ENCODE measurements around the gene CIBAR2.

Gene CIBAR2

DNA sequence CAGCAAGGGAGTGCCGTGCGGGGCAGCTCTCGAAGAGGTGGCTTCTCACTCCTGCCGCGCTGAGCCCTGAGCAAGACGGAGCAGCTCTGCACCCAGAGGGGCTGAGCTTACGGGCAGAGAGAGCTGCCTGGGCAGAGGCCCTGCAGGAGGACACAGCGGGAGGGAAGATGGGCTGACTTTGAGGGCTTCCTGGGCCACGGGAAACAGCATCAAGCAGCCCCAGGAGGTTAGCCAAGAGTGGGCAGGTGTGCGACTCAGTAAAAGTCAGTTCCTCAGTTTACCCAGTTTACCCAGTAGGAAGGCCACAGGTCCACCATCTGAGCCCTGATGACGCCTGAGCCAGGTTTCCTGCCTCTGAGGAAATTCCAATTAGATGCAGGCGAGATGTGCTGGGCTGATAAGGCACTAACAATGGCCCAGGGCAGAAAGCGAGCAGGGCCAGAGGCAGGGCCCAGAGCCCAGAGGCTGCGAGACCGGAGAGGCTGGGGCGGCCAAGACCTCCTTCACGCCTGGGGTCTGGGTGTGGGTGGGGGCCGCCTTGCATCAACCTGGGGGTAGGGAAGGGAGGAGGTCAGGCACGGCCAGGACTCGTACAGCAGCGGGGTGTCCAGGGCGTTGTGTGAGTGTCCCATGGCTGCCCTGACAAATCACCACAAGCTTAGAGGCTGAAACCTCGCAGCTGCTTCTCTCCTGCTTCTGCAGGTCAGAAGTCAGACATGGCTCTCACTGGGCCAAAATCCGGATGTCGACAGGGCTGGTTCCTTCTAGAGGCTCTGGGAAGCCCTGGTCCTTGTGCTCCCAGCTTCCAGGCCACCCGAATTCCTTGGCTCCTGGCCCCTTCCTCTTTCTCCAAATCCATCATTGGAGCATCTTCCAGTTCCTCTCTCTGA lies 32.0 kb upstream of the CIBAR2 start:
- no peak overlapping the region for H3K27ac ChIP-seq (ENCODE audit: low read depth, low read length)
- no peaks in the 10 kb centered on the region for H3K79me2 ChIP-seq (ENCODE audit: control insufficient read depth, insufficient read depth, low read length, unreplicated experiment)
- H3K27me3 ChIP-seq (ENCODE audit: insufficient read depth, low read length): no peaks in the 10 kb centered on the region
- H2AFZ ChIP-seq (ENCODE audit: low read length, unreplicated experiment): no peak overlapping the region
- H3K4me3 ChIP-seq (ENCODE audit: low read depth, low read length): no peak overlapping the region
- H3K36me3 ChIP-seq (ENCODE audit: insufficient read depth, low read length): no peaks in the 10 kb centered on the region
- H3K4me1 ChIP-seq (ENCODE audit: control insufficient read depth, insufficient read depth, low read length, unreplicated experiment): no peaks in the 10 kb centered on the region

- Histone ChIP-seq H3K36me3 (ENCODE audit: insufficient read depth, low read length) (no peaks in the 10 kb centered on the region), H3K79me2 (ENCODE audit: control insufficient read depth, insufficient read depth, low read length, unreplicated experiment) (no peaks in the 10 kb centered on the region), H2AFZ (ENCODE audit: low read length, unreplicated experiment) (no peak overlapping the region), H3K27ac (ENCODE audit: low read depth, low read length) (no peak overlapping the region), H3K27me3 (ENCODE audit: insufficient read depth, low read length) (no peaks in the 10 kb centered on the region), H3K4me1 (ENCODE audit: control insufficient read depth, insufficient read depth, low read length, unreplicated experiment) (peaks cover 4% of the 10 kb centered on the region), H3K4me3 (ENCODE audit: low read depth, low read length) (no peak overlapping the region)
Observed at GRCh38 chr16:85142771-85143211, 30.5 kb upstream of the CIBAR2 start.

GRCh38 chr16:85142129-85142513 lies 29.8 kb upstream of the CIBAR2 start:
- peaks cover 6% of the 10 kb centered on the region for H3K4me1 ChIP-seq (ENCODE audit: control insufficient read depth, insufficient read depth, low read length, unreplicated experiment)
- no peaks in the 10 kb centered on the region for H3K79me2 ChIP-seq (ENCODE audit: control insufficient read depth, insufficient read depth, low read length, unreplicated experiment)
- no peaks in the 10 kb centered on the region for H3K36me3 ChIP-seq (ENCODE audit: insufficient read depth, low read length)
- no peak overlapping the region for H3K4me3 ChIP-seq (ENCODE audit: low read depth, low read length)
- no peaks in the 10 kb centered on the region for H3K27me3 ChIP-seq (ENCODE audit: insufficient read depth, low read length)
- no peak overlapping the region for H2AFZ ChIP-seq (ENCODE audit: low read length, unreplicated experiment)
- H3K27ac ChIP-seq (ENCODE audit: low read depth, low read length): no peak overlapping the region

- Histone ChIP-seq H3K4me3 (ENCODE audit: low read depth, low read length) (no peak overlapping the region), H3K79me2 (ENCODE audit: control insufficient read depth, insufficient read depth, low read length, unreplicated experiment) (no peaks in the 10 kb centered on the region), H3K27me3 (ENCODE audit: insufficient read depth, low read length) (no peaks in the 10 kb centered on the region), H3K36me3 (ENCODE audit: insufficient read depth, low read length) (no peaks in the 10 kb centered on the region), H2AFZ (ENCODE audit: low read length, unreplicated experiment) (no peak overlapping the region), H3K4me1 (ENCODE audit: control insufficient read depth, insufficient read depth, low read length, unreplicated experiment) (peaks cover 8% of the 10 kb centered on the region), H3K27ac (ENCODE audit: low read depth, low read length) (no peak overlapping the region)
Observed at GRCh38 chr16:85141491-85142128, 29.3 kb upstream of the CIBAR2 start.

DNA sequence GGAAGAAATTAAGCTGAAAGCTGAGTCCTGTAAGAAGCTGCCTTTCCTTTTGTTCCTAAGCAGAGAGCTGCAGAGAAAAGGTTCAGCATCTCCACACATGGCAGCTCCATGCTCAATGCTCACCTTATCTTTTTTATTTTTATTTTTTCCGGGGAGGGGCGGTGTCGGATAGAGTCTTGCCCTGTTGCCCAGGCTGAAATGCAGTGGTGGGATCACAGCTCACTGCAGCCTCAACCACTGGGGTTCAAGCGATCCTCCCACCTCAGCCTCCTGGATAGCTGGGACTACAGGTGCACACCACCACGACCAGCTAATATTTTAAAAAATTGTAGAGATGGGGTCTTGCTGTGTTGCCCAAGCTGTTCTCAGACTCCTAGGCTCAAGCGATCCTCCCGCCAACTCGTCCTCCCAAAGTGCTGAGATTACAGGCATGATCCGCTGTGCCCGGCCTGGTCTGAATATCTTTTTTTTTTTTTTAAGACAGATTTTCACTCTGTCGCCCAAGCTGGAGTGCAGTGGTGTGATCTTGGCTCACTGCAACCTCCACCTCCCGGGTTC lies 28.3 kb upstream of the CIBAR2 start:
- Histone ChIP-seq H3K27me3 (ENCODE audit: insufficient read depth, low read length) (no peaks in the 10 kb centered on the region), H3K4me3 (ENCODE audit: low read depth, low read length) (no peak overlapping the region), H3K36me3 (ENCODE audit: insufficient read depth, low read length) (no peaks in the 10 kb centered on the region), H2AFZ (ENCODE audit: low read length, unreplicated experiment) (no peak overlapping the region), H3K4me1 (ENCODE audit: control insufficient read depth, insufficient read depth, low read length, unreplicated experiment) (peaks cover 13% of the 10 kb centered on the region), H3K27ac (ENCODE audit: low read depth, low read length) (no peak overlapping the region), H3K79me2 (ENCODE audit: control insufficient read depth, insufficient read depth, low read length, unreplicated experiment) (no peaks in the 10 kb centered on the region)

GRCh38 chr16:85139881-85140339 lies 27.6 kb upstream of the CIBAR2 start:
- peaks cover 13% of the 10 kb centered on the region for H3K4me1 ChIP-seq (ENCODE audit: control insufficient read depth, insufficient read depth, low read length, unreplicated experiment)

DNA sequence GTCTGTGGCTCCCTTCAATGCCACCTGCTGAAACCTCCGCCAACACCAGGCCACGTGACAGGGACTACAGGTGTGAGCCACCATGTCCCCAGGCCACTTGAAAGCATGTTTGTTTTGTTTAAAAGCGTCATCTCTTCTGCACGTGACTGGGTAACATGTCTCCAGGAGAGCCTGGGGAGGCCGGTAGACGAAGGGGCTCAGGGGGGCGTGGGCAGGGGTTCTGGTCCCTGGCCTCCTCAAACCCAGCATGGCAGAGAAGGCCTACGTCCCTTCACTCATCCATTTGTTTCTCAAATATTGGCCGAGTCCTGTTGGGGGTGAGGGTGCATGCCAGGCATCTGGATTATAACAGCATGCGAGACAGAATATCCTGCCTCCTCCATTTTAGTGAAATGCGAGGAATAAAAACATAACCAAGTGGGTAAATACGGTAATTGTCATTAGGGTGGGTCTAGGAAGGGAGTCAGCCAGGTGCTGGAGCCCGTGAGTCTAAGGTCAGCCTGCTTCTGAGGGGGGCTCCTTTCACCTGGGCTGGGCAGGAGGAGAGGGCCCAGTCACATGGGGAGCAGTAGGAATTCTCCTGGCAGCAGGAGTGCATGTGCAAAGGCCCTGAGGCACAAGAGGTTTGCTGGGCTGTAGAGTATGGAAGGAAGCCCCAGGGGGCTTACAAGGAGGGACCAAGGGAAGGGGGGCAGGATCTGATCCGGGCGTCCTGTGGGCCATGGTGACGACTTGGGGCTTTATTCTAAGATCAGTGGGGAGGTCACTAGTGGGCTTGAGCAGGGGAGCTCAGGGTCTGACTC lies 26.8 kb upstream of the CIBAR2 start:
- Histone ChIP-seq H3K36me3 (ENCODE audit: insufficient read depth, low read length) (no peaks in the 10 kb centered on the region), H3K27ac (ENCODE audit: low read depth, low read length) (no peak overlapping the region), H3K79me2 (ENCODE audit: control insufficient read depth, insufficient read depth, low read length, unreplicated experiment) (no peaks in the 10 kb centered on the region), H3K27me3 (ENCODE audit: insufficient read depth, low read length) (no peaks in the 10 kb centered on the region), H2AFZ (ENCODE audit: low read length, unreplicated experiment) (no peak overlapping the region), H3K4me1 (ENCODE audit: control insufficient read depth, insufficient read depth, low read length, unreplicated experiment) (peaks cover 13% of the 10 kb centered on the region), H3K4me3 (ENCODE audit: low read depth, low read length) (no peak overlapping the region)

More at GRCh38 chr16:85139881-85140339, 27.6 kb upstream of the CIBAR2 start:
- H3K36me3 ChIP-seq (ENCODE audit: insufficient read depth, low read length): no peaks in the 10 kb centered on the region
- no peak overlapping the region for H3K4me3 ChIP-seq (ENCODE audit: low read depth, low read length)
- no peak overlapping the region for H2AFZ ChIP-seq (ENCODE audit: low read length, unreplicated experiment)
- no peak overlapping the region for H3K27ac ChIP-seq (ENCODE audit: low read depth, low read length)
- no peaks in the 10 kb centered on the region for H3K27me3 ChIP-seq (ENCODE audit: insufficient read depth, low read length)
- H3K79me2 ChIP-seq (ENCODE audit: control insufficient read depth, insufficient read depth, low read length, unreplicated experiment): no peaks in the 10 kb centered on the region

GRCh38 chr16:85138073-85138824 lies 26.0 kb upstream of the CIBAR2 start:
- Histone ChIP-seq H3K36me3 (ENCODE audit: insufficient read depth, low read length) (no peaks in the 10 kb centered on the region), H2AFZ (ENCODE audit: low read length, unreplicated experiment) (peak overlapping the region; percentile 69), H3K79me2 (ENCODE audit: control insufficient read depth, insufficient read depth, low read length, unreplicated experiment) (no peaks in the 10 kb centered on the region), H3K27me3 (ENCODE audit: insufficient read depth, low read length) (no peaks in the 10 kb centered on the region), H3K27ac (ENCODE audit: low read depth, low read length) (no peak overlapping the region), H3K4me1 (ENCODE audit: control insufficient read depth, insufficient read depth, low read length, unreplicated experiment) (peaks cover 13% of the 10 kb centered on the region), H3K4me3 (ENCODE audit: low read depth, low read length) (peak overlapping the region; percentile 19)

DNA sequence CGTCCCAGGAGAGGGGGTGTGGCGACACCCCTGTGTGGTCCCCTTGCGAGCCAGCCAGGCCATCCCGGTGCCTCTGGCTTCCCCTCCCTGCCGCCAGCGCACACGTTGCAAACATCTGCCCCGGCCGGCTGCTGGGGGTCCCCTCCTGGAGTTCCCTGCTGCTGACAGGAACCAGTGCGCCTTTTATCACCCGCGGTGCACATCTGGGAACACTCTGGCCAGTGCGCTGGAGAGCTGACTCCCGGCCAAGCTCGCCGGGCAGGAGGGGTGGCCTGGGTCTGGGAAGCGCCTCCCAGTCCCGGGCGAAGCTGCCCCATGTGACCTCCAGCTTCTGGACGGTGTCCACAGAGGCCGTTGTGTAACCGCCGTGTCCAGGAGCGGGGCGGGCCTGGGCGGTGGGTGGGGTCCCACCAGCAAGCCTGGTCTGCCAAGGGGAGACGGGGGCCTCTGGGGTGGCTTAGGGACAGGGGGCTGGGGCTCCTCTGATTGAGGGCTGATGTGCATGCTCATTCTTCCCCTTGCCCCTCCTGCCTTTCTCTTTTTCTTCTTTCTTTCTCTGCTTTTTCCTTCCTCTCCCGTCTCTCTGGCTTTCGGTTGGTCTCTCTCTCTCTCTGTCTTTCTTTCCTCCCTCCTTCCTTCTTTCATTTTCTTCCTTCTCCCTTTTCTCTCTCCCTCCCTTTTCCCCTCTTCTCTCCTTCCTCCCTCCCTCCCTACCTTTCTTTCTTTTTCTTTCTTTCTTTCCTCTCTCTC lies 25.2 kb upstream of the CIBAR2 start:
- peak overlapping the region; percentile 19 for H3K4me3 ChIP-seq (ENCODE audit: low read depth, low read length)

More for the DNA sequence above, 25.2 kb upstream of the CIBAR2 start:
- H3K36me3 ChIP-seq (ENCODE audit: insufficient read depth, low read length): no peaks in the 10 kb centered on the region
- H3K79me2 ChIP-seq (ENCODE audit: control insufficient read depth, insufficient read depth, low read length, unreplicated experiment): no peaks in the 10 kb centered on the region
- H3K27ac ChIP-seq (ENCODE audit: low read depth, low read length): no peak overlapping the region
- H3K4me1 ChIP-seq (ENCODE audit: control insufficient read depth, insufficient read depth, low read length, unreplicated experiment): peaks cover 13% of the 10 kb centered on the region
- no peaks in the 10 kb centered on the region for H3K27me3 ChIP-seq (ENCODE audit: insufficient read depth, low read length)
- H2AFZ ChIP-seq (ENCODE audit: low read length, unreplicated experiment): peak overlapping the region; percentile 69
